Measurements from ENCODE around the gene SH3GLB2.
"Not testable (repeated sequence)": the region's sequence is repeated elsewhere in the genome, so short reads cannot be mapped to it uniquely, and the experiment has no call there.

The SH3GLB2 gene

GRCh38 chr9:128987805-128988204, 40.3 kb downstream of the SH3GLB2 start:
- no peak for DNase-seq

GRCh38 chr9:128986671-128987070, 41.5 kb downstream of the SH3GLB2 start:
- no peak for DNase-seq

- DNase-seq = no peak
These were observed 44.6 kb downstream of the SH3GLB2 start for GRCh38 chr9:128983536-128983935.

- DNase-seq = no peak
These were observed 49.0 kb downstream of the SH3GLB2 start for GRCh38 chr9:128979111-128979510.

- no peak for DNase-seq
These were observed 55.2 kb downstream of the SH3GLB2 start for GRCh38 chr9:128972956-128973355.

- DNase-seq = no peak
These were observed 58.6 kb downstream of the SH3GLB2 start for GRCh38 chr9:128969491-128969890.

- not testable (repeated sequence) for DNase-seq
These were observed 66.7 kb downstream of the SH3GLB2 start for GRCh38 chr9:128961403-128961802.
